Endodermal cell (in vitro differentiated cells): ENCODE results near the gene MRPS16. TPM values are rescaled to one million over a fixed set of nuclear protein-coding genes. Genes with fewer than 3 reads are reported as not detected.

ENCODE experiments used
- DNase-seq: peaks from one replicate; pipeline ENCODE4 v3.0.0-alpha.2; 2017
- H3K27ac ChIP-seq: 2 replicates; pipeline ENCODE4 v1.5.1; 2013; ENCODE audit warnings: mild to moderate bottlenecking, low read depth, low read length, moderate library complexity
- H3K27me3 ChIP-seq: 2 replicates; pipeline ENCODE4 v1.6.1; 2013; ENCODE audit warnings: mild to moderate bottlenecking, low read length, moderate library complexity; ENCODE audit not compliant: insufficient read depth, control insufficient read depth, poor library complexity, severe bottlenecking
- H3K36me3 ChIP-seq: 2 replicates; pipeline ENCODE4 v1.7.0; 2013; ENCODE audit warnings: mild to moderate bottlenecking, low read length, moderate library complexity; ENCODE audit not compliant: control insufficient read depth, insufficient read depth
- H3K4me1 ChIP-seq: one replicate; pipeline ENCODE4 v1.7.0; 2013; ENCODE audit warnings: low read length; ENCODE audit not compliant: control insufficient read depth, insufficient read depth
- H3K4me3 ChIP-seq: 2 replicates; pipeline ENCODE4 v1.5.1; 2013; ENCODE audit warnings: mild to moderate bottlenecking, low read length, moderate library complexity
- H3K9ac ChIP-seq: 2 replicates; pipeline ENCODE4 v1.6.1; 2013; ENCODE audit warnings: mild to moderate bottlenecking, low read length, moderate library complexity; ENCODE audit not compliant: poor library complexity, severe bottlenecking; ENCODE audit errors: extremely low read depth
- H3K9me3 ChIP-seq: 2 replicates; pipeline ENCODE4 v1.6.1; 2013; ENCODE audit warnings: mild to moderate bottlenecking, low read length, moderate library complexity; ENCODE audit not compliant: control insufficient read depth
- H3K27ac Mint-ChIP-seq: 2 replicates; pipeline ENCODE4 v1.8.0; 2020; ENCODE audit warnings: mixed read lengths
- H3K27me3 Mint-ChIP-seq: 2 replicates; pipeline ENCODE4 v1.8.0; 2021; ENCODE audit warnings: mild to moderate bottlenecking, mixed read lengths; ENCODE audit not compliant: insufficient read depth
- H3K36me3 Mint-ChIP-seq: 2 replicates; pipeline ENCODE4 v1.8.0; 2020; ENCODE audit warnings: low read depth, mixed read lengths
- H3K4me1 Mint-ChIP-seq: 2 replicates; pipeline ENCODE4 v1.8.0; 2020; ENCODE audit warnings: mixed read lengths
- H3K4me3 Mint-ChIP-seq: 2 replicates; pipeline ENCODE4 v1.8.0; 2020; ENCODE audit warnings: mild to moderate bottlenecking, moderate library complexity, mixed read lengths
- H3K9me3 Mint-ChIP-seq: 2 replicates; pipeline ENCODE4 v1.8.0; 2020; ENCODE audit warnings: mild to moderate bottlenecking, mixed read lengths
- CTCF ChIP-seq: fragments of 200-600 bp; sonication (generic); conservative IDR thresholded peaks from 2 replicates; pipeline ENCODE4 v1.5.0; 2021; ENCODE audit warnings: antibody characterized with exemption, mild to moderate bottlenecking
- WGBS, 2 experiments: methylation state at CpG; one replicate each; pipeline versions ENCODE4 v1.1.5 to v1.1.7; 2013; ENCODE audit warnings: missing lambda C conversion rate in 2 of 2, mixed read lengths in 1 of 2; ENCODE audit not compliant: insufficient coverage in 1 of 2, insufficient read length in 1 of 2; 5-methylcytosine and 5-hydroxymethylcytosine counted together
- total RNA-seq, 2 donors: library from RNA; stranded (reverse); fragmentation: NEBNext Ultra II Directional in 1 of 2; extraction: Animal tissue kit (Norgen Biotek cat#: 25700) in 1 of 2; gene quantifications; 2 replicates in 1 of 2; 3 replicates in 1 of 2; pipeline ENCODE4 v1.2.1, GENCODE V29; 2021

Gene MRPS16
- total RNA-seq, 2 donors from 2014 or later: 100.0 to 104 TPM

DNA sequence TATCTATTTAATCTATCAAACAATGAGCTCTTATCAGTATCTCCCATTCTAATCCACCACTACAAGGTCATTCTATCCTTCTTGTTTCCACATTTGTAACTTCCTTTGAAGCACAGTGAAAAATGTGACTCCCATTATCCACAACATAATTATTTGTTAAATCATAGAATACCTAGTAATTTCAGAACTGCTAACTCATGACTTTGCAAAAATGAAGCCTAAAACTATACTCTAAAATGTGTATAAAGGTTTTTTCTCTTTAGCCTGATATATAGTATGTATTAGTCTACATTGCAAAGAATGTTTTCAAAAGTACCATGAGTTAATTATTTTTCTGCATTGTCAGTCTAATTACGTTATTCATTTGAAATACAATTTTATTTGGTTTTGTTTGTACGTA lies 12.0 kb upstream of the MRPS16 start:
- no peak for DNase-seq
- no peaks in the 10 kb centered on the region for H3K27me3 Mint-ChIP-seq
- no peak overlapping the region for H3K4me3 ChIP-seq
- H3K27me3 ChIP-seq: no peaks in the 10 kb centered on the region
- whole genome bisulfite sequencing, 2 experiments: 98 to 100% methylated on average over 1 to 2 of the region's 2 CpGs
- TF ChIP-seq CTCF: no peak
- H3K9me3 Mint-ChIP-seq: peaks cover 16% of the 10 kb centered on the region
- H3K4me1 ChIP-seq: no peaks in the 10 kb centered on the region
- H3K36me3 Mint-ChIP-seq: no peaks in the 10 kb centered on the region
- peaks cover 18% of the 10 kb centered on the region for H3K9me3 ChIP-seq
- no peak overlapping the region for H3K27ac ChIP-seq
- H3K36me3 ChIP-seq: no peaks in the 10 kb centered on the region
- no peak overlapping the region for H3K9ac ChIP-seq
- H3K4me3 Mint-ChIP-seq: no peak overlapping the region
- no peak overlapping the region for H3K27ac Mint-ChIP-seq
- peaks cover 1% of the 10 kb centered on the region for H3K4me1 Mint-ChIP-seq

DNA sequence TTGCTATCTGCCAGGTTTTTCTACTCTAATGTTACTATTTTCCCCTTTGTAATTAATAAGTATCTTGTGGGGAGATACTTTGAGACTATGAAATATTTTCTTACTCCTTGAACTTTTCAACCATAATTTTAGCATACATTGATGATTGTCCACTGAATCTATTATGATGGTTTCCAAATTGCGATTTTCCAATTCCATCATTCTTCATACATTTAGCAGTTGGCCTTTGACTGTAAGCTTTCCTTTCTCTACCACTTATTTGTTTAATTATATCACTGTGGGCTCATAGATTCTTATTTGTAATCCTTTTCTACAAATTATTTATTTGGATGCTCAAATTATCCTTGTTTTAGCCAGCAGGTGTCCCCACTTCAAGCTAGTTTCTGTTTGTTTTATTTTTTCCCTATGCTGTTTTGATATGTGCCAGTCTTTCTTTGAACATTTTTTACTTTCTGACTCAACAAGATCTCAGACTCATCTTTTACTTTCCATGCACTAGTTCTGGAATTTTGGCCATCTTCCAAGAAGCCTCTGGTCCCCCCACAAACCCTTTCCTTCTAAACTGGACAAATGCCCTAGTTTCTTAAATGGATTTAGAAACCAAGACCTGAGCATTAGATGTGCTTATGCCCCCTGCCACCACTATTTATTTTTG lies 11.4 kb upstream of the MRPS16 start:
- Histone ChIP-seq H3K9ac (no peak overlapping the region), H3K36me3 (no peaks in the 10 kb centered on the region), H3K27me3 (no peaks in the 10 kb centered on the region), H3K4me1 (no peaks in the 10 kb centered on the region), H3K27ac (no peak overlapping the region), H3K9me3 (peaks cover 24% of the 10 kb centered on the region), H3K4me3 (no peak overlapping the region)
- peak; percentile 75 for TF ChIP-seq CTCF
- no peak overlapping the region for H3K27ac Mint-ChIP-seq
- H3K27me3 Mint-ChIP-seq: no peaks in the 10 kb centered on the region
- WGBS, 2 experiments: 60 to 67% methylated on average over 1 of the region's 1 CpG
- H3K4me3 Mint-ChIP-seq: no peak overlapping the region
- DNase-seq: no peak
- H3K4me1 Mint-ChIP-seq: peaks cover 1% of the 10 kb centered on the region
- H3K36me3 Mint-ChIP-seq: no peaks in the 10 kb centered on the region
- H3K9me3 Mint-ChIP-seq: peaks cover 22% of the 10 kb centered on the region

DNA sequence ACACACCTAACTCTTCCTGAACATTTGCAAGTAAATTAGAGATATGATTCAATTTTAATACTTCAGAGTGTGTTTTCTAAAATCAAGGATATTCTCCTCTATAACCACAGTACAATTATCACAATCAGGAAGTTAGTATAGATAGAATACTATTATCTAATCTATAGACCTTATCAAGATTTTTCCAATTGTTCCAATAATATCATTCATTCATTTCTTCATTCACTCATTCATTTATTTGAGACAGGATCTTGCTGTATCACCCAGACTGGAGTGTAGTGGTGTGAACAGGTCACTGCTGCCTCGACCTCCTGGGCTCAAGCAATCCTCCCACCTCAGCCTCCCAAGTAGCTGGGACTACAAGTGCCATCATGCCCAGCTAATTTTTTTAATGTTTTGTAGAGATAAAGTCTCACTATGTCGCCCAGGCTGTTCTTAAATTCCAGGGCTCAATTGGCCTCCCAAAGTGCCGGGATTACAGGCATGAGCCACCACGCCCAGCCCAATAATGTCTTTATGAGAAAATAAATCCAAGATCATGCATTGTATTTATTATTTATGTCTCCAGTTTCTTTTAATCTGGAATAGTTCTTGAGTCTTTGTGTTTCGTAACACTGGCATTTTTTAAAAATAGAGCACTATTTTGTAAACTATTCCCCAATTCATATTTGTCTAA lies 10.6 kb upstream of the MRPS16 start:
- Mint-ChIP-seq H3K27ac (no peak overlapping the region), H3K27me3 (no peaks in the 10 kb centered on the region), H3K4me1 (peaks cover 1% of the 10 kb centered on the region), H3K4me3 (no peak overlapping the region), H3K36me3 (no peaks in the 10 kb centered on the region), H3K9me3 (peaks cover 30% of the 10 kb centered on the region)
- Histone ChIP-seq H3K4me1 (no peaks in the 10 kb centered on the region), H3K36me3 (no peaks in the 10 kb centered on the region), H3K27ac (no peak overlapping the region), H3K27me3 (no peaks in the 10 kb centered on the region), H3K4me3 (no peak overlapping the region), H3K9me3 (peaks cover 29% of the 10 kb centered on the region), H3K9ac (no peak overlapping the region)
- DNase-seq: no peak
- TF ChIP-seq CTCF: no peak
- 73 to 80% methylated on average over 2 to 5 of the region's 5 CpGs for WGBS, 2 experiments
